ENCODE results near the gene MAB21L3.

MAB21L3 gene

GRCh38 chr1:116178837-116179236 lies 67.6 kb downstream of the MAB21L3 start:
- ChIA-PET POLR2A (ENCODE audit: low non-redundant PET) (no interaction called here), CTCF (interaction anchor here (0.6 kb wide), 1 partner anchor 237 kb away, joined by 3 read pairs; no protein-coding TSS in a partner anchor)
- H3K27ac ChIP-seq = no peak overlapping the region
- no peak for DNase-seq (ENCODE audit: low spot score)
- TF ChIP-seq, protein P1, sequence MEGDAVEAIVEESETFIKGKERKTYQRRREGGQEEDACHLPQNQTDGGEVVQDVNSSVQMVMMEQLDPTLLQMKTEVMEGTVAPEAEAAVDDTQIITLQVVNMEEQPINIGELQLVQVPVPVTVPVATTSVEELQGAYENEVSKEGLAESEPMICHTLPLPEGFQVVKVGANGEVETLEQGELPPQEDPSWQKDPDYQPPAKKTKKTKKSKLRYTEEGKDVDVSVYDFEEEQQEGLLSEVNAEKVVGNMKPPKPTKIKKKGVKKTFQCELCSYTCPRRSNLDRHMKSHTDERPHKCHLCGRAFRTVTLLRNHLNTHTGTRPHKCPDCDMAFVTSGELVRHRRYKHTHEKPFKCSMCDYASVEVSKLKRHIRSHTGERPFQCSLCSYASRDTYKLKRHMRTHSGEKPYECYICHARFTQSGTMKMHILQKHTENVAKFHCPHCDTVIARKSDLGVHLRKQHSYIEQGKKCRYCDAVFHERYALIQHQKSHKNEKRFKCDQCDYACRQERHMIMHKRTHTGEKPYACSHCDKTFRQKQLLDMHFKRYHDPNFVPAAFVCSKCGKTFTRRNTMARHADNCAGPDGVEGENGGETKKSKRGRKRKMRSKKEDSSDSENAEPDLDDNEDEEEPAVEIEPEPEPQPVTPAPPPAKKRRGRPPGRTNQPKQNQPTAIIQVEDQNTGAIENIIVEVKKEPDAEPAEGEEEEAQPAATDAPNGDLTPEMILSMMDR (conservative IDR thresholded peaks at IDR 0.05; ENCODE audit: low read depth) = no peak

- DNase-seq (ENCODE audit: low spot score) = no peak
- POLR2A ChIA-PET (ENCODE audit: low non-redundant PET) = no interaction called here
- no peak overlapping the region for H3K27ac ChIP-seq
- TF ChIP-seq, protein P1 (conservative IDR thresholded peaks at IDR 0.05; ENCODE audit: low read depth) = no peak
- CTCF ChIA-PET = interaction anchor here (0.6 kb wide), 1 partner anchor 237 kb away, joined by 3 read pairs; no protein-coding TSS in a partner anchor
Measured at GRCh38 chr1:116179419-116179818, 68.2 kb downstream of the MAB21L3 start.

DNA sequence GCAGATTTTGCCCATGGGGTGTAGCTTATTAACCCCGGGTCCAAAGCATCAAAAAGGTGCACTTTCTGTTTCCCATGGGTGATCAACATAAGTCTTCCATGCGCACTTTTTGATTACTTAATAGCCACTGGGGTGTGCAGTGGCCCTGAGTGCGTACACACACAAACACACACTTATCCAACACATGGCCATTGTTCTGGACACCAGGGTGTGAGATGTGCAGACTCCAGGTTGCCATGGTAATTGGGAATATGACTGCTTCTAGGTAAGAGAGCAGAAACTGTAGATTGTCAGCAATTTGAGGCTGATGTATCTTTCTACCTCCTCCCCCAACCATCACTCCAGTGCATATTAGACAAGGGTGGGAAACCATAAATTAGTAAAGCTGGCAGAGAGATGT lies 68.8 kb downstream of the MAB21L3 start:
- DNase-seq (ENCODE audit: low spot score) = no peak
- ChIA-PET POLR2A (ENCODE audit: low non-redundant PET) (no interaction called here), CTCF (no interaction called here)
- TF ChIP-seq, protein P1 (conservative IDR thresholded peaks at IDR 0.05; ENCODE audit: low read depth) = no peak
- no peak overlapping the region for H3K27ac ChIP-seq

GRCh38 chr1:116182019-116182714 lies 71.0 kb downstream of the MAB21L3 start:
- ChIA-PET CTCF (no interaction called here), POLR2A (ENCODE audit: low non-redundant PET) (no interaction called here)
- DNase-seq (ENCODE audit: low spot score) = no peak
- no peak overlapping the region for H3K27ac ChIP-seq
- TF ChIP-seq, protein P1 (conservative IDR thresholded peaks at IDR 0.05; ENCODE audit: low read depth) = no peak
